HepG2 (cell line): ENCODE measurements around the gene GOSR1. TPM values are rescaled to one million over a fixed set of nuclear protein-coding genes. Genes with fewer than 3 reads are reported as not detected.

Experiments used
- ATAC-seq: fragments of 200-7000 bp; cut with Tn5 transposase; 3 replicates; pipeline ENCODE4 v1.9.1; 2020; ENCODE audit warnings: mild to moderate bottlenecking, moderate library complexity
- BruUV-seq: library from RNA; stranded (reverse); fragments of 400-500 nt; replicated peaks from 2 replicates; lab custom pipeline; 2021; lab: Mats Ljungman, UMichigan
- CTCF ChIA-PET: fragments of 300-600 bp; formaldehyde crosslinking; extraction: SDS; loops from one replicate; lab custom pipeline; 2021; ENCODE audit warnings: low total read pairs, inconsistent platforms, low intra/inter-chr PET ratio; lab: Yijun Ruan, JAX
- POLR2A ChIA-PET: fragments of 350-600 bp; sonication (Branson Sonifier 250); formaldehyde crosslinking; loops from one replicate; lab custom pipeline; 2020; ENCODE audit warnings: antibody characterized with exemption, inconsistent platforms; lab: Yijun Ruan, JAX
- DNase-seq: peaks from one replicate; pipeline ENCODE4 v3.0.0-alpha.2; 2015; ENCODE audit warnings: low spot score
- FAIRE-seq: peaks from 3 replicates; lab custom pipeline; 2011; peaks lifted over from hg19 to GRCh38; lab: Jason Lieb, UNC
- H2AFZ ChIP-seq: one replicate; pipeline ENCODE4 v1.6.1; 2011; ENCODE audit warnings: low read length, inconsistent platforms
- H3K27ac ChIP-seq: fragments of 300-600 bp; 3 replicates; pipeline ENCODE4 v1.8.0; 2011; ENCODE audit warnings: mixed run types, mild to moderate bottlenecking, mixed read lengths, low read length, inconsistent platforms; ENCODE audit not compliant: insufficient read depth; ENCODE audit errors: extremely low read length
- H3K27me3 ChIP-seq, 2 experiments: fragments of 200-600 bp in 1 of 2; 2 replicates in 1 of 2; 3 replicates in 1 of 2; pipeline versions ENCODE4 v1.6.0 to v1.8.0; 2011; ENCODE audit warnings: low read length in 2 of 2, mild to moderate bottlenecking in 2 of 2, moderate library complexity in 2 of 2, inconsistent platforms in 1 of 2; ENCODE audit not compliant: insufficient read depth in 2 of 2, control insufficient read depth in 1 of 2
- H3K36me3 ChIP-seq, 2 experiments: fragments of 200-600 bp in 1 of 2; replicated peaks in 1 of 2; 2 replicates in 1 of 2; 3 replicates in 1 of 2; pipeline versions ENCODE4 v1.5.1 to v1.8.0; 2011; ENCODE audit warnings: low read length in 2 of 2, inconsistent platforms in 1 of 2; ENCODE audit not compliant: insufficient read depth in 2 of 2, control insufficient read depth in 1 of 2
- H3K4me1 ChIP-seq: 2 replicates; pipeline ENCODE4 v1.5.1; 2012; ENCODE audit warnings: low read length, inconsistent platforms; ENCODE audit not compliant: insufficient read depth
- H3K4me2 ChIP-seq: 2 replicates; pipeline ENCODE4 v1.6.0; 2011; ENCODE audit warnings: low read depth, low read length, inconsistent platforms
- H3K4me3 ChIP-seq, 3 experiments: fragments of 200-600 bp in 1 of 3; sonication (generic), shearing (Covaris generic) in 1 of 3; replicated peaks in 1 of 3; 2 replicates each; pipeline ENCODE4 v1.5.1; 2011 to 2016; ENCODE audit warnings: low read length in 3 of 3, inconsistent platforms in 2 of 3, low read depth in 2 of 3, mild to moderate bottlenecking in 2 of 3, control low read depth in 1 of 3, mixed read lengths in 1 of 3; ENCODE audit not compliant: insufficient read depth in 1 of 3
- H3K79me2 ChIP-seq: one replicate; pipeline ENCODE4 v1.6.1; 2011; ENCODE audit warnings: low read length, inconsistent platforms; ENCODE audit not compliant: insufficient read depth
- H3K9ac ChIP-seq: 2 replicates; pipeline ENCODE4 v1.6.0; 2011; ENCODE audit warnings: mild to moderate bottlenecking, low read depth, low read length, inconsistent platforms; ENCODE audit not compliant: insufficient read depth
- H3K9me3 ChIP-seq: 2 replicates; pipeline ENCODE4 v1.5.1; 2012; ENCODE audit warnings: mild to moderate bottlenecking, low read length
- H4K20me1 ChIP-seq: 2 replicates; pipeline ENCODE4 v1.6.0; 2011; ENCODE audit warnings: inconsistent platforms, mild to moderate bottlenecking, low read length, moderate library complexity; ENCODE audit not compliant: insufficient read depth
- FIP1L1 ChIP-seq: fragments of 200-400 bp; formaldehyde crosslinking; IDR thresholded peaks from 2 replicates; pipeline ENCODE4 v1.6.1; 2018; ENCODE audit warnings: low read depth, mild to moderate bottlenecking, low read length, moderate library complexity, borderline replicate concordance; ENCODE audit not compliant: insufficient read depth
- MAX ChIP-seq: IDR thresholded peaks from 2 replicates; pipeline ENCODE4 v1.6.1; 2012; ENCODE audit warnings: inconsistent platforms
- SMYD3 ChIP-seq: sonication (generic); formaldehyde crosslinking; IDR thresholded peaks from 2 replicates; pipeline ENCODE4 v1.8.1; 2023; ENCODE audit warnings: mild to moderate bottlenecking, missing genetic modification reagents
- ZBTB40 ChIP-seq, 2 experiments: fragments of 450-650 bp in 1 of 2; sonication (generic) in 1 of 2; formaldehyde crosslinking in 1 of 2; IDR thresholded peaks; 2 replicates each; pipeline versions ENCODE4 v1.6.1 to v1.8.0; 2016 to 2022; ENCODE audit warnings: antibody characterized with exemption in 1 of 2, mild to moderate bottlenecking in 1 of 2, missing genetic modification reagents in 1 of 2
- WGBS: methylation state at CpG from one replicate; pipeline ENCODE4 v1.1.6; 2017; ENCODE audit warnings: low lambda C conversion rate; 5-methylcytosine and 5-hydroxymethylcytosine counted together
- in situ Hi-C: cut with HindIII; loops from 2 replicates; pipeline ENCODE4 v1.10.0; 2017; ENCODE audit warnings: low pct_unique_long_range_greater_than_20kb; ENCODE audit not compliant: extremely low pct_ligation_motif_present
- intact Hi-C: fragments of 100-400 bp; cut with micrococcal nuclease; formaldehyde crosslinking; loops from one replicate; pipeline ENCODE4 v1.10.0; 2022; ENCODE audit not compliant: unreplicated experiment
- polyA plus RNA-seq, 8 experiments: library from polyadenylated mRNA; depleted of rRNA in 3 of 8; stranded (reverse) in 7 of 8; unstranded in 1 of 8; fragments of >200 nt; fragmentation: Illumina TruSeq in 4 of 8; extraction: Trizol in 4 of 8; gene quantifications; 2 replicates each; pipeline versions ENCODE4 v1.2.1 to v1.2.3, GENCODE V29; 2011 to 2016; ENCODE audit warnings: low read depth in 4 of 8, missing spikeins in 1 of 8, mixed read lengths in 1 of 8; ENCODE audit not compliant: insufficient read depth in 1 of 8
- total RNA-seq, 5 experiments: library from RNA; depleted of rRNA; stranded (reverse); fragments of >200 nt; fragmentation: Illumina TruSeq; extraction: Trizol; gene quantifications; 2 replicates each; pipeline ENCODE4 v1.2.3, GENCODE V29; 2016; ENCODE audit warnings: low read depth in 1 of 5
- TF ChIP-seq, protein P1 (sequence below): sonication (generic); formaldehyde crosslinking; IDR thresholded peaks from 2 replicates; pipeline ENCODE4 v1.4.0; 2020; ENCODE audit warnings: missing genetic modification reagents, borderline replicate concordance
- TF ChIP-seq, protein P2 (sequence below): sonication (generic); formaldehyde crosslinking; IDR thresholded peaks from 2 replicates; pipeline ENCODE4 v1.4.0; 2020; ENCODE audit warnings: mild to moderate bottlenecking, missing genetic modification reagents, borderline replicate concordance

Gene GOSR1
- total and polyA plus RNA-seq, 2 of the 13 experiments (the other 11 are each of a cell fraction or from before 2014, with no cell fraction given), result 15.8 to 37.0 TPM

GRCh38 chr17:30550512-30551273 is 73.5 kb downstream of the GOSR1 start:
- Histone ChIP-seq H3K4me2 (no peak overlapping the region), H3K36me3 (no peaks in the 10 kb centered on the region), H3K79me2 (no peaks in the 10 kb centered on the region), H3K9ac (no peak overlapping the region), H4K20me1 (no peaks in the 10 kb centered on the region), H2AFZ (no peak overlapping the region), H3K9me3 (no peaks in the 10 kb centered on the region), H3K4me1 (peaks cover 11% of the 10 kb centered on the region), H3K27me3 (no peaks in the 10 kb centered on the region; a peak in 1 of 5 replicates), H3K4me3 (no peak overlapping the region), H3K27ac (no peak overlapping the region)
- intact Hi-C loops (no loop called here), in situ Hi-C loops (no loop called here)
- FAIRE-seq, result no peak
- ChIA-PET POLR2A (no interaction called here), CTCF (no interaction called here)
- BruUV-seq, result no TSS peak
- WGBS, result 83% methylated on average over 9 of the region's 10 CpGs
- no peak for TF ChIP-seq FIP1L1
- TF ChIP-seq, protein P1, sequence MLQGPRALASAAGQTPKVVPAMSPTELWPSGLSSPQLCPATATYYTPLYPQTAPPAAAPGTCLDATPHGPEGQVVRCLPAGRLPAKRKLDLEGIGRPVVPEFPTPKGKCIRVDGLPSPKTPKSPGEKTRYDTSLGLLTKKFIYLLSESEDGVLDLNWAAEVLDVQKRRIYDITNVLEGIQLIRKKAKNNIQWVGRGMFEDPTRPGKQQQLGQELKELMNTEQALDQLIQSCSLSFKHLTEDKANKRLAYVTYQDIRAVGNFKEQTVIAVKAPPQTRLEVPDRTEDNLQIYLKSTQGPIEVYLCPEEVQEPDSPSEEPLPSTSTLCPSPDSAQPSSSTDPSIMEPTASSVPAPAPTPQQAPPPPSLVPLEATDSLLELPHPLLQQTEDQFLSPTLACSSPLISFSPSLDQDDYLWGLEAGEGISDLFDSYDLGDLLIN, result no peak
- TF ChIP-seq, protein P2, sequence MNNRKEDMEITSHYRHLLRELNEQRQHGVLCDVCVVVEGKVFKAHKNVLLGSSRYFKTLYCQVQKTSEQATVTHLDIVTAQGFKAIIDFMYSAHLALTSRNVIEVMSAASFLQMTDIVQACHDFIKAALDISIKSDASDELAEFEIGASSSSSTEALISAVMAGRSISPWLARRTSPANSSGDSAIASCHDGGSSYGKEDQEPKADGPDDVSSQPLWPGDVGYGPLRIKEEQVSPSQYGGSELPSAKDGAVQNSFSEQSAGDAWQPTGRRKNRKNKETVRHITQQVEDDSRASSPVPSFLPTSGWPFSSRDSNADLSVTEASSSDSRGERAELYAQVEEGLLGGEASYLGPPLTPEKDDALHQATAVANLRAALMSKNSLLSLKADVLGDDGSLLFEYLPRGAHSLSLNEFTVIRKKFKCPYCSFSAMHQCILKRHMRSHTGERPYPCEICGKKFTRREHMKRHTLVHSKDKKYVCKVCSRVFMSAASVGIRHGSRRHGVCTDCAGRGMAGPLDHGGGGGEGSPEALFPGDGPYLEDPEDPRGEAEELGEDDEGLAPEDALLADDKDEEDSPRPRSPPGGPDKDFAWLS (CRISPR knock-in tag), result no peak
- TF ChIP-seq MAX, result no peak
- no peak for TF ChIP-seq ZBTB40 (IDR thresholded peaks at IDR 0.05)
- TF ChIP-seq ZBTB40 (CRISPR knock-in tag; IDR thresholded peaks at IDR 0.05), result no peak
- TF ChIP-seq SMYD3 (CRISPR knock-in tag), result no peak
- ATAC-seq, result no peak
- DNase-seq, result no peak
